Natural killer cell (primary cell): ENCODE results near the gene EPHA7. TPM values are rescaled to one million over a fixed set of nuclear protein-coding genes. Genes with fewer than 3 reads are reported as not detected.

Source experiments
- ATAC-seq, 3 donors: fragments of 150-1000 bp in 2 of 3; fragments of 200-7000 bp in 1 of 3; cut with Tn5 transposase; 1 replicate in 1 of 3; 2 replicates in 2 of 3; pipeline ENCODE4 v1.10.0; 2021; ENCODE audit warnings: mild to moderate bottlenecking in 2 of 3, moderate library complexity in 2 of 3
- DNase-seq, 2 donors: peaks; one replicate each; pipeline versions ENCODE4 v3.0.0 to v3.0.0-alpha.2; 2013 to 2021; ENCODE audit warnings: mixed read lengths in 1 of 2
- H3K27ac ChIP-seq: one replicate; pipeline ENCODE4 v1.5.1; 2013; ENCODE audit warnings: mild to moderate bottlenecking, low read length
- H3K27me3 ChIP-seq: one replicate; pipeline ENCODE4 v1.6.1; 2013; ENCODE audit warnings: low read length; ENCODE audit not compliant: control insufficient read depth, insufficient read depth
- H3K36me3 ChIP-seq: one replicate; pipeline ENCODE4 v1.6.1; 2013; ENCODE audit warnings: low read length; ENCODE audit not compliant: control insufficient read depth, insufficient read depth
- H3K4me1 ChIP-seq: one replicate; pipeline ENCODE4 v1.6.1; 2013; ENCODE audit warnings: low read length; ENCODE audit not compliant: control insufficient read depth, insufficient read depth
- H3K4me3 ChIP-seq: one replicate; pipeline ENCODE4 v1.5.1; 2013; ENCODE audit warnings: low read length
- H3K9me3 ChIP-seq: one replicate; pipeline ENCODE4 v1.6.1; 2013; ENCODE audit warnings: low read length; ENCODE audit not compliant: control insufficient read depth, insufficient read depth
- H3K27ac Mint-ChIP-seq, 2 donors: one replicate each; pipeline ENCODE4 v1.8.0; 2022; ENCODE audit warnings: mild to moderate bottlenecking in 2 of 2, mixed read lengths in 2 of 2, moderate library complexity in 1 of 2
- H3K27me3 Mint-ChIP-seq, 2 donors: one replicate each; pipeline ENCODE4 v1.8.0; 2022; ENCODE audit warnings: low read depth in 2 of 2, mixed read lengths in 2 of 2
- H3K36me3 Mint-ChIP-seq: one replicate; pipeline ENCODE4 v1.8.0; 2022; ENCODE audit warnings: mixed read lengths
- H3K4me1 Mint-ChIP-seq, 2 donors: one replicate each; pipeline ENCODE4 v1.8.0; 2022; ENCODE audit warnings: mixed read lengths in 2 of 2
- H3K4me3 Mint-ChIP-seq: one replicate; pipeline ENCODE4 v1.8.0; 2022; ENCODE audit warnings: mild to moderate bottlenecking, moderate library complexity, mixed read lengths
- H3K9me3 Mint-ChIP-seq, 2 donors: one replicate each; pipeline ENCODE4 v1.8.0; 2022; ENCODE audit warnings: mixed read lengths in 2 of 2
- CTCF ChIP-seq: fragments of 200-600 bp; IDR thresholded peaks from one replicate; pipeline ENCODE4 v1.8.0; 2022; ENCODE audit warnings: antibody characterized with exemption
- WGBS: methylation state at CpG from one replicate; pipeline ENCODE4 v1.1.7; 2013; ENCODE audit warnings: missing lambda C conversion rate; ENCODE audit not compliant: insufficient coverage; 5-methylcytosine and 5-hydroxymethylcytosine counted together
- intact Hi-C: fragments of 100-400 bp; cut with micrococcal nuclease; formaldehyde crosslinking; loops from one replicate; pipeline ENCODE4 v1.14.2; 2022
- total RNA-seq, 4 donors: library from RNA; stranded (reverse); fragments of 120-200 nt in 1 of 4; gene quantifications; one replicate each; pipeline versions ENCODE4 v1.2.3 to v1.2.4, GENCODE V29; 2013 to 2022

Gene EPHA7
- total RNA-seq, 3 donors from 2014 or later (not counting 1 experiment from before 2014, with no cell fraction given): not detected

- H3K27me3 ChIP-seq: no peaks in the 10 kb centered on the region
- intact Hi-C loops: no loop called here
- no peaks in the 10 kb centered on the region for H3K9me3 ChIP-seq
- TF ChIP-seq CTCF: no peak
- Mint-ChIP-seq H3K4me3 (no peak overlapping the region), H3K4me1 (no peaks in the 10 kb centered on the region), H3K36me3 (no peaks in the 10 kb centered on the region), H3K27me3 (no peaks in the 10 kb centered on the region), H3K9me3 (peaks cover 21 to 22% of the 10 kb centered on the region in 2 donors), H3K27ac (no peak overlapping the region)
- H3K27ac ChIP-seq: no peak overlapping the region
- DNase-seq (no peak), ATAC-seq (no peak)
- H3K36me3 ChIP-seq: no peaks in the 10 kb centered on the region
- 42% methylated on average over 2 of the region's 3 CpGs for WGBS
- no peak overlapping the region for H3K4me3 ChIP-seq
- H3K4me1 ChIP-seq: no peaks in the 10 kb centered on the region
Observed at GRCh38 chr6:93453956-93454355, 34.6 kb upstream of the EPHA7 start.

- no peaks in the 10 kb centered on the region for H3K27me3 ChIP-seq
- no peak for TF ChIP-seq CTCF
- H3K4me3 ChIP-seq: no peak overlapping the region
- ATAC-seq (no peak), DNase-seq (no peak)
- WGBS: 83% methylated on average over 1 of the region's 3 CpGs
- peaks cover 2% of the 10 kb centered on the region for H3K9me3 ChIP-seq
- intact Hi-C loops: no loop called here
- H3K4me1 ChIP-seq: no peaks in the 10 kb centered on the region
- peaks cover 12% of the 10 kb centered on the region for H3K36me3 Mint-ChIP-seq
- H3K27ac ChIP-seq: no peak overlapping the region
- H3K27me3 Mint-ChIP-seq: no peaks in the 10 kb centered on the region
- no peaks in the 10 kb centered on the region for H3K4me1 Mint-ChIP-seq
- no peak overlapping the region for H3K27ac Mint-ChIP-seq
- no peak overlapping the region for H3K4me3 Mint-ChIP-seq
- peaks cover 15 to 27% of the 10 kb centered on the region in 2 donors for H3K9me3 Mint-ChIP-seq
- H3K36me3 ChIP-seq: no peaks in the 10 kb centered on the region
Observed at GRCh38 chr6:93447874-93448273, 28.5 kb upstream of the EPHA7 start.

GRCh38 chr6:93437491-93437890 lies 18.1 kb upstream of the EPHA7 start:
- no peaks in the 10 kb centered on the region for H3K9me3 ChIP-seq
- no peaks in the 10 kb centered on the region for H3K36me3 ChIP-seq
- WGBS: no CpG with 5 or more reads among the region's 2 CpGs
- no peak overlapping the region for H3K4me3 ChIP-seq
- no peak for DNase-seq
- H3K4me1 Mint-ChIP-seq: no peaks in the 10 kb centered on the region
- H3K4me1 ChIP-seq: no peaks in the 10 kb centered on the region
- no peak overlapping the region for H3K27ac ChIP-seq
- no peak overlapping the region for H3K27ac Mint-ChIP-seq
- no peak for TF ChIP-seq CTCF
- H3K4me3 Mint-ChIP-seq: no peak overlapping the region
- H3K9me3 Mint-ChIP-seq: peaks cover 11 to 15% of the 10 kb centered on the region in 2 donors
- no peak for ATAC-seq
- no peaks in the 10 kb centered on the region for H3K27me3 Mint-ChIP-seq
- H3K27me3 ChIP-seq: no peaks in the 10 kb centered on the region
- intact Hi-C loops: no loop called here
- H3K36me3 Mint-ChIP-seq: no peaks in the 10 kb centered on the region

- Mint-ChIP-seq H3K9me3 (peaks cover 9 to 10% of the 10 kb centered on the region in 2 donors), H3K27ac (no peak overlapping the region), H3K36me3 (no peaks in the 10 kb centered on the region), H3K4me3 (no peak overlapping the region), H3K4me1 (no peaks in the 10 kb centered on the region), H3K27me3 (no peaks in the 10 kb centered on the region)
- ATAC-seq: no peak
- Histone ChIP-seq H3K27me3 (no peaks in the 10 kb centered on the region), H3K36me3 (no peaks in the 10 kb centered on the region), H3K27ac (no peak overlapping the region), H3K9me3 (peaks cover 3% of the 10 kb centered on the region), H3K4me1 (no peaks in the 10 kb centered on the region), H3K4me3 (no peak overlapping the region)
- TF ChIP-seq CTCF: no peak
- intact Hi-C loops: no loop called here
- WGBS: 72% methylated on average over 2 of the region's 2 CpGs
- no peak for DNase-seq
Observed at GRCh38 chr6:93433592-93433991, 14.2 kb upstream of the EPHA7 start.
